Kidney (tissue), 14 donors: ENCODE data around the gene LIMK2. TPM values are rescaled to one million over a fixed set of nuclear protein-coding genes. Genes with fewer than 3 reads are reported as not detected.
"Not testable (repeated sequence)": the region's sequence is repeated elsewhere in the genome, so short reads cannot be mapped to it uniquely, and the experiment has no call there.

Experiments used
- DNase-seq, 5 donors: peaks; one replicate each; pipeline ENCODE4 v3.0.0-alpha.2; 2013 to 2020
- FAIRE-seq: peaks from 2 replicates; lab custom pipeline; 2012; peaks lifted over from hg19 to GRCh38; lab: Jason Lieb, UNC
- H3K27ac ChIP-seq, 2 donors: one replicate each; pipeline ENCODE4 v1.7.0; 2013; ENCODE audit warnings: low read depth in 2 of 2, low read length in 2 of 2, inconsistent platforms in 1 of 2
- H3K27me3 ChIP-seq: one replicate; pipeline ENCODE4 v1.7.1; 2013; ENCODE audit warnings: low read length, inconsistent platforms; ENCODE audit not compliant: control insufficient read depth, insufficient read depth
- H3K36me3 ChIP-seq, 3 donors: one replicate each; pipeline versions ENCODE4 v1.7.0 to v1.7.1; 2013; ENCODE audit warnings: low read length in 3 of 3, control low read depth in 1 of 3, inconsistent platforms in 1 of 3; ENCODE audit not compliant: insufficient read depth in 3 of 3, control insufficient read depth in 2 of 3
- H3K4me1 ChIP-seq, 3 donors: one replicate each; pipeline versions ENCODE4 v1.7.0 to v1.7.1; 2013; ENCODE audit warnings: low read length in 3 of 3, inconsistent platforms in 1 of 3, low read depth in 1 of 3; ENCODE audit not compliant: control insufficient read depth in 2 of 3, insufficient read depth in 2 of 3
- H3K4me3 ChIP-seq, 3 donors: one replicate each; pipeline versions ENCODE4 v1.7.0 to v1.8.1; 2013; ENCODE audit warnings: low read length in 3 of 3, control low read depth in 1 of 3, inconsistent platforms in 1 of 3
- H3K9ac ChIP-seq, 3 donors: one replicate each; pipeline versions ENCODE4 v1.7.0 to v1.7.1; 2013; ENCODE audit warnings: low read length in 3 of 3, control low read depth in 1 of 3, inconsistent platforms in 1 of 3
- H3K9me3 ChIP-seq, 3 donors: one replicate each; pipeline versions ENCODE4 v1.7.0 to v1.7.1; 2013; ENCODE audit warnings: low read length in 3 of 3, control low read depth in 1 of 3, inconsistent platforms in 1 of 3; ENCODE audit not compliant: control insufficient read depth in 2 of 3, insufficient read depth in 1 of 3
- CTCF ChIP-seq: IDR thresholded peaks from 3 replicates; pipeline ENCODE4 v1.5.1; 2012; ENCODE audit warnings: mild to moderate bottlenecking, moderate library complexity, borderline replicate concordance; ENCODE audit not compliant: insufficient read depth; ENCODE audit errors: extremely low read depth
- intact Hi-C: fragments of 100-400 bp; cut with DNase I; formaldehyde crosslinking; loops from one replicate; pipeline ENCODE4 v1.11.1; 2022
- polyA plus RNA-seq: library from polyadenylated mRNA; stranded (reverse); fragments of 350-450 nt; fragmentation: Illumina TruSeq; extraction: RNeasy Lipid Tissue Mini Kit (QIAGEN cat#74804); gene quantifications from one replicate; pipeline ENCODE4 v1.2.3, GENCODE V29; 2014; ENCODE audit warnings: low read depth, low replicate concordance; ENCODE audit not compliant: insufficient read depth
- total RNA-seq: library from RNA; stranded (reverse); fragmentation: NEBNext Ultra II Directional; extraction: Animal tissue kit (Norgen Biotek cat#: 25700); gene quantifications from one replicate; pipeline ENCODE4 v1.2.1, GENCODE V29; 2021
- donor health status: control.
- donor health status: control.
- donor health status: control.
- donor health status: control.
- donor health status: control.
- donor health status: DM: yes; HTN: yes; CAD: no.
- donor health status: Normal renal cell carcinoma (clear cell type).

LIMK2 gene
- total and polyA plus RNA-seq, 2 donors from 2014 or later = 20.3 to 48.2 TPM

- Histone ChIP-seq H3K4me1 (peaks cover 0 to 8% (median 5%) of the 10 kb centered on the region in 3 donors), H3K4me3 (no peak overlapping the region), H3K27me3 (no peaks in the 10 kb centered on the region), H3K9me3 (no peaks in the 10 kb centered on the region), H3K9ac (no peak overlapping the region), H3K27ac (no peak overlapping the region), H3K36me3 (no peaks in the 10 kb centered on the region)
- no peak for DNase-seq
- no peak for TF ChIP-seq CTCF
- intact Hi-C loops = no loop called here
- no peak for FAIRE-seq
Measured at GRCh38 chr22:31243339-31244045, 31.4 kb downstream of the LIMK2 start.

- H3K36me3 ChIP-seq = no peaks in the 10 kb centered on the region
- H3K27me3 ChIP-seq = no peaks in the 10 kb centered on the region
- DNase-seq (peak in 4 of 5 donors; percentile 53 to 75 (median 60)), FAIRE-seq (no peak)
- no peak overlapping the region for H3K27ac ChIP-seq
- H3K4me1 ChIP-seq = peaks cover 0 to 13% (median 11%) of the 10 kb centered on the region in 3 donors
- no peak overlapping the region for H3K4me3 ChIP-seq
- TF ChIP-seq CTCF = no peak
- no peak overlapping the region for H3K9ac ChIP-seq
- intact Hi-C loops = no loop called here
- H3K9me3 ChIP-seq = no peaks in the 10 kb centered on the region
Measured at GRCh38 chr22:31244046-31244942, 32.2 kb downstream of the LIMK2 start.

GRCh38 chr22:31244943-31245451, 32.9 kb downstream of the LIMK2 start:
- intact Hi-C loops = no loop called here
- Histone ChIP-seq H3K27me3 (no peaks in the 10 kb centered on the region), H3K27ac (no peak overlapping the region), H3K36me3 (no peaks in the 10 kb centered on the region), H3K9ac (no peak overlapping the region), H3K4me3 (no peak overlapping the region), H3K9me3 (no peaks in the 10 kb centered on the region), H3K4me1 (peaks cover 0 to 18% (median 13%) of the 10 kb centered on the region in 3 donors)
- FAIRE-seq (no peak), DNase-seq (no peak)
- no peak for TF ChIP-seq CTCF

GRCh38 chr22:31245998-31246397, 33.9 kb downstream of the LIMK2 start:
- intact Hi-C loops = not testable (repeated sequence)

More at GRCh38 chr22:31245998-31246397, 33.9 kb downstream of the LIMK2 start:
- peaks cover 0 to 28% (median 18%) of the 10 kb centered on the region in 3 donors for H3K4me1 ChIP-seq
- not testable (repeated sequence) for H3K9me3 ChIP-seq, H3K9ac ChIP-seq, H3K36me3 ChIP-seq, H3K27me3 ChIP-seq, H3K27ac ChIP-seq, FAIRE-seq, DNase-seq, H3K4me3 ChIP-seq
